Esophagus muscularis mucosa (tissue), 4 donors: ENCODE data around the gene RAB18. TPM values are rescaled to one million over a fixed set of nuclear protein-coding genes. Genes with fewer than 3 reads are reported as not detected.

Source experiments
- DNase-seq: peaks from one replicate; pipeline ENCODE4 v3.0.0-alpha.2; 2017; ENCODE audit errors: extremely low spot score
- H3K27ac ChIP-seq, 4 donors: fragments of 200-600 bp; sonication (generic); replicated peaks in 1 of 4; 1 replicate in 3 of 4; 2 replicates in 1 of 4; pipeline ENCODE4 v1.5.1; 2016 to 2019; ENCODE audit warnings: mild to moderate bottlenecking in 1 of 4
- H3K27me3 ChIP-seq, 4 donors: fragments of 200-600 bp; sonication (generic); one replicate each; pipeline versions ENCODE4 v1.5.1 to v1.6.0; 2016 to 2019
- H3K36me3 ChIP-seq, 4 donors: fragments of 200-600 bp; sonication (generic); one replicate each; pipeline ENCODE4 v1.5.1; 2016 to 2019
- H3K4me1 ChIP-seq, 4 donors: fragments of 200-600 bp; sonication (generic); one replicate each; pipeline ENCODE4 v1.5.1; 2016 to 2019
- H3K4me3 ChIP-seq, 4 donors: fragments of 200-600 bp; sonication (generic); 1 replicate in 2 of 4; 2 replicates in 2 of 4; pipeline ENCODE4 v1.5.1; 2016 to 2019; ENCODE audit warnings: mild to moderate bottlenecking in 4 of 4, moderate library complexity in 1 of 4
- H3K9me3 ChIP-seq, 4 donors: fragments of 200-600 bp; sonication (generic); 1 replicate in 3 of 4; 2 replicates in 1 of 4; pipeline ENCODE4 v1.5.1; 2016 to 2019
- CTCF ChIP-seq, 3 experiments: fragments of 200-600 bp in 2 of 3; fragments of 450-650 bp in 1 of 3; sonication (generic) in 2 of 3; IDR thresholded peaks; one replicate each; pipeline ENCODE4 v1.5.1; 2017 to 2019; ENCODE audit warnings: antibody characterized with exemption in 3 of 3, mild to moderate bottlenecking in 2 of 3, moderate library complexity in 1 of 3
- EP300 ChIP-seq: sonication (generic); formaldehyde crosslinking; IDR thresholded peaks from one replicate; pipeline ENCODE4 v1.6.1; 2017; ENCODE audit warnings: antibody characterized with exemption
- POLR2A ChIP-seq: fragments of 450-650 bp; IDR thresholded peaks from one replicate; pipeline ENCODE4 v1.6.1; 2017; ENCODE audit warnings: antibody characterized with exemption, moderate library complexity, mild to moderate bottlenecking, low read depth
- POLR2AphosphoS5 ChIP-seq, 2 donors: sonication (generic); formaldehyde crosslinking; IDR thresholded peaks; one replicate each; pipeline ENCODE4 v1.6.1; 2017; ENCODE audit warnings: antibody characterized with exemption in 2 of 2
- WGBS: methylation state at CpG from one replicate; pipeline ENCODE4 v1.1.5; 2018; 5-methylcytosine and 5-hydroxymethylcytosine counted together
- intact Hi-C: fragments of 100-400 bp; cut with DNase I; formaldehyde crosslinking; loops from one replicate; pipeline ENCODE4 v1.15.1; 2023
- total RNA-seq, 4 donors: library from RNA; depleted of rRNA; stranded (reverse); fragments of >200 nt; gene quantifications; one replicate each; pipeline versions ENCODE4 v1.1.0 to v1.2.1, GENCODE V29; 2016

RAB18 gene
- total RNA-seq, 4 donors from 2014 or later, result 37.1 to 51.7 (median 42.6) TPM

DNA sequence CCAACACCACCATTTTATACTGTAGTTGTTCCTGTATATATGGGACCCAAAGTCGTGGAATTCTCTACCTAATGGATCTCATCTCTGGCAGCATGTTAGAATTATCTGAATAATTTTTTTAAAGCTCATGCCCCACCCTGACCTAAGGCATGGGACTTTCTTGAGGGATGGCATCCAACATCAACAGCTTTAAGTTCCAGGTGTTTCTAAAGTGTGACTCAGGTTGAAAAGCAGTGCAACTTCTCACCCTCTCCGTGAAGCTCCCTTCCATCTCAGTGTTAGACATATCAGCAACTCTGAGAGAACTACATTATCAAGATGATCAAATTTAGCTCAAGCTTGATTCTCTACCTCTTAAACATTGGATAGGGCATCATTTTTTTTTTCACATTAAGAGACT lies 18.1 kb upstream of the RAB18 start:
- WGBS, result 95% methylated on average over 2 of the region's 2 CpGs
- TF ChIP-seq POLR2A, result no peak
- TF ChIP-seq EP300, result no peak
- no peak for TF ChIP-seq POLR2AphosphoS5 (IDR thresholded peaks at IDR 0.05)
- TF ChIP-seq CTCF (IDR thresholded peaks at IDR 0.05), result no peak
- Histone ChIP-seq H3K27me3 (no peaks in the 10 kb centered on the region), H3K27ac (no peak overlapping the region), H3K36me3 (no peaks in the 10 kb centered on the region), H3K9me3 (peaks cover 0 to 3% (median 0%) of the 10 kb centered on the region in 4 donors), H3K4me3 (no peak overlapping the region), H3K4me1 (peaks cover 0 to 7% (median 0%) of the 10 kb centered on the region in 4 donors)
- DNase-seq, result no peak
- intact Hi-C loops, result no loop called here

DNA sequence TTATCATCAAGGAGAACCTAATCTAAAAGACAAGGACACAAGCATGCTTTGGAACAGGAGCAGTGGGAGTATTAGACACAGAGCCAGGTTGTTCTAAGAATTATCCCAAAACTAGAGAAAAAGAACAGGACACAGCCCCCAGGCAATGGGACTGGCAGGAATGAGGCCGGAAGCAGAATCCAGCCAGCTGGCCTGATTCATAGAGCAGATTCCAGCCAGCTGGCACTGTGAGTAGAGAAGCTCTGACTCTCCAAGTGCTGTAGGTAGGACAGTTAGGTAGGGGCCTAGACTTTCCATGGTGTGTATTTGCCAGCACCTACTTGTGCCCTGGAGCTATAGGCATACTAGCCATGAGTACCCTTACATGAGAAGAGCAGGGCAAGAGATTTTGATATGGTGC lies 13.3 kb upstream of the RAB18 start:
- 91% methylated on average over 1 of the region's 1 CpG for WGBS
- Histone ChIP-seq H3K9me3 (peaks cover 0 to 6% (median 2%) of the 10 kb centered on the region in 4 donors), H3K4me3 (no peak overlapping the region), H3K27ac (no peak overlapping the region), H3K27me3 (peaks cover 0 to 3% (median 0%) of the 10 kb centered on the region in 4 donors), H3K36me3 (no peaks in the 10 kb centered on the region), H3K4me1 (no peaks in the 10 kb centered on the region)
- no peak for TF ChIP-seq POLR2A
- no peak for TF ChIP-seq EP300
- TF ChIP-seq POLR2AphosphoS5 (IDR thresholded peaks at IDR 0.05), result no peak
- no peak for TF ChIP-seq CTCF (IDR thresholded peaks at IDR 0.05)
- no peak for DNase-seq
- intact Hi-C loops, result no loop called here

DNA sequence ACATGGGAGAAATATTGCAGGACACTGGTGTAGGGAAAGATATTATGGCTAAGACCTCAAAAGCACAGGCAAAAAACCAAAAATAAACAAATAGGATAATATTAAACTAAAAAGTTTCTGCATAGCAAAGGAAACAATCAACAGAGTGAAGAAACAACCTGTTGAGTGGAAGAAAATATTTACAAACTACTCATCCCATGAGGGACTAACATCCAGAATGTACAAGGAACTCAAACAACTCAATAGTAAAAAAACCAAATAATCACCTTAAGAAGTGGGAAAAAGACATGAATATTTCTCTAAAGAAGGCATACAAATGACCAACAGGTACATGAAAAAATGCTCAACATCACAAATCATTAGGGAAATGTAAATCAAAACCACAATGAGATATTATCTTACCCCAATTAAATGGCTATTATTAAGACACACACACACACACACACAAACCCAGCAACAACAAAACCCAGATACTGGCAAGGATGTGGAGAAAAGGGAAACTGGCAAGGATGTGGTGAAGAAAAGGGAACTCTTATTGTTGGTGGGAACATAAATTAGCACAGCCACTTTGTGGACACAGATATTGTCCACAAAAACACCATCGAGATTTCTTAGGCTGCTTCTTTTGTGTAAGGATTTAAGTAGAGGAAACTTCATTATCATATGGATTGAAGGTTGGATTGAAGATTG lies 9.8 kb upstream of the RAB18 start:
- WGBS, result 80% methylated on average over 1 of the region's 1 CpG
- no peak overlapping the region for H3K27ac ChIP-seq
- intact Hi-C loops, result no loop called here

DNA sequence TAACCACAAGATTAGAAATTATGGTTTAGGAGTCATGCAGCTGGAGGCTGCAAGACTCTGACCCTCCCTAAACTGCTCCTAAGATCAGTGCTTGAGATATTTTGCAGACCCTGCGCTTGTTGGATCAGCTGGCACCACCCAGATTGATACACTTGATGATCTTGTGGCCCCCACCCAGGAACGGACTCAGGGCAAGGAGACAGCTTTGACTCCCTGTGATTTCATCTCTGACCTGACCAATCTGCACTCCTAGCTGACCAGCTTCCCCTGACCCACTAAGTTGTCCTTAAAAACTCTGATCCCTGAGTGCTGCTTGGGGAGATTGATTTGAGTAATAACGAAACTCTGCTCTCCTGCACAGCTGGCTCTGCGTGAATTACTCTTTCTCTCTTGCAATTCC lies 8.0 kb upstream of the RAB18 start:
- TF ChIP-seq EP300 (no peak), POLR2A (no peak), POLR2AphosphoS5 (IDR thresholded peaks at IDR 0.05) (no peak), CTCF (IDR thresholded peaks at IDR 0.05) (no peak)
- Histone ChIP-seq H3K4me1 (no peaks in the 10 kb centered on the region), H3K9me3 (peaks cover 0 to 3% (median under 1%) of the 10 kb centered on the region in 4 donors), H3K27me3 (peaks cover 0 to 3% (median 0%) of the 10 kb centered on the region in 4 donors), H3K4me3 (no peak overlapping the region), H3K27ac (no peak overlapping the region), H3K36me3 (no peaks in the 10 kb centered on the region)
- 87% methylated on average over 4 of the region's 4 CpGs for WGBS
- intact Hi-C loops, result no loop called here
- no peak for DNase-seq

More for the DNA sequence above, 9.8 kb upstream of the RAB18 start:
- Histone ChIP-seq H3K27me3 (peaks cover 0 to 3% (median 0%) of the 10 kb centered on the region in 4 donors), H3K4me1 (no peaks in the 10 kb centered on the region), H3K4me3 (no peak overlapping the region), H3K36me3 (no peaks in the 10 kb centered on the region), H3K9me3 (peaks cover 0 to 6% (median 2%) of the 10 kb centered on the region in 4 donors)
- TF ChIP-seq POLR2A (no peak), POLR2AphosphoS5 (IDR thresholded peaks at IDR 0.05) (no peak), EP300 (no peak), CTCF (IDR thresholded peaks at IDR 0.05) (no peak)
- DNase-seq, result no peak

- DNase-seq, result no peak
- TF ChIP-seq CTCF (IDR thresholded peaks at IDR 0.05), result no peak
- TF ChIP-seq POLR2AphosphoS5 (IDR thresholded peaks at IDR 0.05), result no peak
- no peak overlapping the region for H3K4me3 ChIP-seq
- intact Hi-C loops, result no loop called here
- no peak overlapping the region for H3K27ac ChIP-seq
- no peaks in the 10 kb centered on the region for H3K36me3 ChIP-seq
- no peaks in the 10 kb centered on the region for H3K9me3 ChIP-seq
- H3K4me1 ChIP-seq, result peaks cover under 1 to 10% (median 6%) of the 10 kb centered on the region in 4 donors
- H3K27me3 ChIP-seq, result no peaks in the 10 kb centered on the region
Measured at GRCh38 chr10:27500096-27500495, 4.0 kb upstream of the RAB18 start.
